GM12878 (cell line): ENCODE data around the gene ALAS1. TPM values are rescaled to one million over a fixed set of nuclear protein-coding genes. Genes with fewer than 3 reads are reported as not detected.

Experiments used
- ATAC-seq: fragments of 200-7000 bp; cut with Tn5 transposase; 3 replicates; pipeline ENCODE4 v1.9.1; 2020; ENCODE audit warnings: mild to moderate bottlenecking, moderate library complexity
- BruUV-seq: library from RNA; stranded (reverse); fragments of 400-500 nt; replicated peaks from 2 replicates; lab custom pipeline; 2021; lab: Mats Ljungman, UMichigan
- CTCF ChIA-PET: fragments of 300-600 bp; sonication (Branson Sonifier 250); formaldehyde crosslinking; extraction: SDS; loops from one replicate; lab custom pipeline; 2021; ENCODE audit warnings: inconsistent platforms; lab: Yijun Ruan, JAX
- POLR2A ChIA-PET: fragments of 350-600 bp; formaldehyde crosslinking; extraction: SDS; loops from one replicate; lab custom pipeline; 2021; ENCODE audit warnings: inconsistent platforms; lab: Charles Lee
- RAD21 ChIA-PET: fragments of 300-600 bp; sonication (Branson Sonifier 250); formaldehyde crosslinking; loops from one replicate; lab custom pipeline; 2023; ENCODE audit warnings: antibody characterized with exemption; ENCODE audit not compliant: unreplicated experiment; lab: Charles Lee
- SMC1A ChIA-PET: fragments of 300-600 bp; sonication (Branson Sonifier 250); formaldehyde crosslinking; loops from one replicate; lab custom pipeline; 2023; ENCODE audit not compliant: unreplicated experiment, uncharacterized antibody; lab: Charles Lee
- DNase-seq: peaks from one replicate; pipeline ENCODE4 v3.0.0-alpha.2; 2011; ENCODE audit warnings: low read depth, low spot score
- FAIRE-seq: peaks from 3 replicates; lab custom pipeline; 2011; peaks lifted over from hg19 to GRCh38; lab: Jason Lieb, UNC
- H2AFZ ChIP-seq: 2 replicates; pipeline ENCODE4 v1.6.0; 2011; ENCODE audit warnings: low read depth, low read length, control low read depth; ENCODE audit not compliant: control insufficient read depth
- H3K27ac ChIP-seq: 2 replicates; pipeline ENCODE4 v1.5.1; 2011; ENCODE audit warnings: control low read depth; ENCODE audit not compliant: control insufficient read depth, insufficient read depth
- H3K27me3 ChIP-seq, 2 experiments: replicated peaks in 1 of 2; 2 replicates each; pipeline versions ENCODE4 v1.6.0 to v1.6.1; 2011; ENCODE audit warnings: low read length in 1 of 2; ENCODE audit not compliant: control insufficient read depth in 2 of 2, insufficient read depth in 2 of 2
- H3K36me3 ChIP-seq, 2 experiments: 2 replicates each; pipeline ENCODE4 v1.5.1; 2011; ENCODE audit warnings: low read length in 1 of 2; ENCODE audit not compliant: control insufficient read depth in 2 of 2, insufficient read depth in 2 of 2
- H3K4me1 ChIP-seq: 2 replicates; pipeline ENCODE4 v1.6.1; 2011; ENCODE audit warnings: mild to moderate bottlenecking, low read length, moderate library complexity, mixed read lengths; ENCODE audit not compliant: control insufficient read depth, insufficient read depth
- H3K4me2 ChIP-seq: 2 replicates; pipeline ENCODE4 v1.6.0; 2011; ENCODE audit warnings: control low read depth; ENCODE audit not compliant: control insufficient read depth, insufficient read depth
- H3K4me3 ChIP-seq: fragments of 200-600 bp; sonication (generic); 2 replicates; pipeline ENCODE4 v1.5.1; 2016
- H3K79me2 ChIP-seq: 2 replicates; pipeline ENCODE4 v1.6.0; 2011; ENCODE audit warnings: low read length; ENCODE audit not compliant: control insufficient read depth, insufficient read depth
- H3K9ac ChIP-seq: 2 replicates; pipeline ENCODE4 v1.8.0; 2011; ENCODE audit warnings: low read length, control low read depth, mixed read lengths; ENCODE audit not compliant: control insufficient read depth, insufficient read depth
- H3K9me3 ChIP-seq: replicated peaks from 3 replicates; pipeline ENCODE4 v1.5.1; 2011; ENCODE audit warnings: mild to moderate bottlenecking, low read length; ENCODE audit not compliant: control insufficient read depth, insufficient read depth
- H4K20me1 ChIP-seq: 2 replicates; pipeline ENCODE4 v1.6.0; 2011; ENCODE audit not compliant: control insufficient read depth, insufficient read depth
- BACH1 ChIP-seq: fragments of 450-650 bp; IDR thresholded peaks from 2 replicates; pipeline ENCODE4 v1.6.1; 2017; ENCODE audit warnings: mild to moderate bottlenecking, borderline replicate concordance
- CHD2 ChIP-seq: IDR thresholded peaks from 2 replicates; pipeline ENCODE4 v1.6.1; 2011; ENCODE audit warnings: low read depth, low read length, improper control_type of control experiment, borderline replicate concordance
- DPF2 ChIP-seq: fragments of 450-650 bp; IDR thresholded peaks from 2 replicates; pipeline ENCODE4 v1.6.1; 2017; ENCODE audit warnings: mild to moderate bottlenecking
- EP300 ChIP-seq, 2 experiments: fragments of 150-350 bp in 1 of 2; IDR thresholded peaks; 2 replicates each; pipeline ENCODE4 v1.6.1; 2011 to 2012; ENCODE audit warnings: low read depth in 2 of 2, low read length in 2 of 2, borderline replicate concordance in 1 of 2, improper control_type of control experiment in 1 of 2, inconsistent platforms in 1 of 2; ENCODE audit not compliant: control insufficient read depth in 1 of 2
- IKZF1 ChIP-seq: fragments of 450-650 bp; conservative IDR thresholded peaks from 2 replicates; pipeline ENCODE4 v1.6.1; 2017; ENCODE audit warnings: antibody characterized with exemption, mild to moderate bottlenecking
- IKZF2 ChIP-seq, 2 experiments: fragments of 450-650 bp; IDR thresholded peaks; 2 replicates each; pipeline ENCODE4 v1.6.1; 2017; ENCODE audit warnings: mild to moderate bottlenecking in 2 of 2, moderate library complexity in 2 of 2
- KLF5 ChIP-seq: fragments of 450-650 bp; IDR thresholded peaks from 2 replicates; pipeline ENCODE4 v1.6.1; 2014; ENCODE audit warnings: mild to moderate bottlenecking; ENCODE audit not compliant: partially characterized antibody
- MEF2A ChIP-seq: IDR thresholded peaks from 2 replicates; pipeline ENCODE4 v1.6.1; 2011; ENCODE audit warnings: low read depth, mild to moderate bottlenecking, low read length, moderate library complexity; ENCODE audit not compliant: insufficient read depth
- MEF2B ChIP-seq: fragments of 450-650 bp; IDR thresholded peaks from 2 replicates; pipeline ENCODE4 v1.6.1; 2018; ENCODE audit warnings: mild to moderate bottlenecking, moderate library complexity; ENCODE audit not compliant: partially characterized antibody, poor library complexity, severe bottlenecking
- NFIC ChIP-seq: IDR thresholded peaks from 2 replicates; pipeline ENCODE4 v1.6.1; 2012; ENCODE audit warnings: low read depth, mild to moderate bottlenecking, inconsistent platforms, low read length, moderate library complexity
- RUNX3 ChIP-seq: IDR thresholded peaks from 2 replicates; pipeline ENCODE4 v1.6.1; 2012; ENCODE audit warnings: low read length, inconsistent platforms
- SREBF1 ChIP-seq: IDR thresholded peaks from 2 replicates; pipeline ENCODE4 v1.6.1; 2012; ENCODE audit warnings: mild to moderate bottlenecking, low read length
- TCF12 ChIP-seq: IDR thresholded peaks from 2 replicates; pipeline ENCODE4 v1.6.1; 2011; ENCODE audit warnings: low read depth, mild to moderate bottlenecking, low read length
- WRNIP1 ChIP-seq: IDR thresholded peaks from 2 replicates; pipeline ENCODE4 v1.6.1; 2011; ENCODE audit warnings: low read depth, low read length, improper control_type of control experiment, borderline replicate concordance
- ZNF207 ChIP-seq: fragments of 450-650 bp; IDR thresholded peaks from 2 replicates; pipeline ENCODE4 v1.6.1; 2014; ENCODE audit warnings: antibody characterized with exemption, mild to moderate bottlenecking, borderline replicate concordance
- ZNF217 ChIP-seq: fragments of 450-650 bp; IDR thresholded peaks from 2 replicates; pipeline ENCODE4 v1.6.1; 2017; ENCODE audit warnings: antibody characterized with exemption, mild to moderate bottlenecking
- ZZZ3 ChIP-seq: IDR thresholded peaks from 2 replicates; pipeline ENCODE4 v1.6.1; 2011; ENCODE audit warnings: low read depth; ENCODE audit not compliant: control insufficient read depth, insufficient read length
- WGBS: methylation state at CpG from one replicate; pipeline ENCODE4 v1.1.6; 2016; ENCODE audit warnings: low lambda C conversion rate; ENCODE audit not compliant: insufficient replicate concordance, insufficient coverage; ENCODE audit errors: missing lambda C conversion rate; 5-methylcytosine and 5-hydroxymethylcytosine counted together
- in situ Hi-C: fragments of 300-500 bp; cut with MboI; formaldehyde crosslinking; loops from 9 replicates; pipeline ENCODE4 v1.14.3; 2018; ENCODE audit warnings: mixed read lengths
- intact Hi-C: fragments of 100-400 bp; cut with micrococcal nuclease; formaldehyde crosslinking; loops from one replicate; pipeline ENCODE4 v1.14.2; 2022; ENCODE audit not compliant: unreplicated experiment
- polyA plus RNA-seq, 11 experiments: library from polyadenylated mRNA; depleted of rRNA in 4 of 11; unstranded in 6 of 11; stranded (reverse) in 5 of 11; fragments of >200 nt; fragmentation: Nextera tagmentation in 4 of 11; fragmentation: Illumina TruSeq in 1 of 11; extraction: Ambion mirVana in 4 of 11; extraction: Trizol in 1 of 11; gene quantifications; 1 replicate in 1 of 11; 2 replicates in 10 of 11; pipeline versions ENCODE4 v1.2.1 to v1.2.3, GENCODE V29; 2011 to 2016; ENCODE audit warnings: inconsistent platforms in 2 of 11, missing spikeins in 2 of 11, low read depth in 1 of 11
- total RNA-seq, 4 experiments: library from RNA; depleted of rRNA in 3 of 4; stranded (reverse); fragments of >200 nt in 3 of 4; fragmentation: Illumina TruSeq in 1 of 4; extraction: Trizol in 1 of 4; gene quantifications; 2 replicates each; pipeline versions ENCODE4 v1.2.1 to v1.2.3, GENCODE V29; 2013 to 2021
- TF ChIP-seq, protein P1 (sequence below): fragments of 450-650 bp; IDR thresholded peaks from 2 replicates; pipeline ENCODE4 v1.6.1; 2017; ENCODE audit warnings: low read depth, mild to moderate bottlenecking, moderate library complexity
- TF ChIP-seq, protein P2 (sequence below): IDR thresholded peaks from 2 replicates; pipeline ENCODE4 v1.6.1; 2012; ENCODE audit warnings: mild to moderate bottlenecking, low read depth, low read length

The ALAS1 gene
- total and polyA plus RNA-seq, 10 of the 15 experiments (the other 5 are each of a cell fraction or from before 2014, with no cell fraction given): 69.9 to 115 (median 94.1) TPM

DNA sequence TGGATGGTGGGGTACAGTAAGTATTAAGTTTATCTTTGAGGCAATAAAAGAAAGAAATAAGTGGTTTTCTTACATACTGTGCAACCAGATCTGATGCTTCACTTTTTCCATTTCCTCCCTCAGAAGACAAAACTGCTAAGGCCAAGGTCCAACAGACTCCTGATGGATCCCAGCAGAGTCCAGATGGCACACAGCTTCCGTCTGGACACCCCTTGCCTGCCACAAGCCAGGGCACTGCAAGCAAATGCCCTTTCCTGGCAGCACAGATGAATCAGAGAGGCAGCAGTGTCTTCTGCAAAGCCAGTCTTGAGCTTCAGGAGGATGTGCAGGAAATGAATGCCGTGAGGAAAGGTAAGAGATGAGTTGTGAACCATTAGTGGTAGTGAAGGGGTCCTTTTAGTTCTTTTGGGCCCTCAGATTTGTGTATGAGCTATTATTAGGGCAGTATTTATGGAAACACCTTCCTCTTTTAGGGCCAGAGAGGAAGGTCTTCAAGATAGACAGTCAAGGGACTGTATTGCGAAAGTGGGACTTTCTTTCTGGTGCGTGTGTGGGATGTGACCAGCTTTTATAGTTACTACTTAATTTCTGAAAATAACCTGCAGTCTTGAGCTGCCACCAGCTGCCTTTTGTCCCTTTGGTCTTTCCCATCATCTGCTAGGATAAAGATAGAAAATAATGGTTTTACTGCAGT is 4.6 kb downstream of the ALAS1 start:
- in situ Hi-C loops: no loop called here
- no peak for DNase-seq
- CTCF ChIA-PET: interaction anchor here (0.5 to 7.2 kb wide), 16 partner anchors 8 to 272 kb away, joined by 3 to 59 read pairs (median 5); partner anchors contain the start of genes POC1A, TLR9 and WDR82
- peak; percentile 34 for ATAC-seq
- Histone ChIP-seq H3K27ac (peak overlapping the region; percentile 62), H2AFZ (no peak overlapping the region), H3K4me2 (peak overlapping the region; percentile 76), H3K9me3 (no peaks in the 10 kb centered on the region), H4K20me1 (no peaks in the 10 kb centered on the region), H3K36me3 (peaks cover 4 to 28% of the 10 kb centered on the region in 2 experiments; a peak in 3 of 4 replicates), H3K9ac (peak overlapping the region; percentile 11), H3K27me3 (no peaks in the 10 kb centered on the region), H3K4me1 (peaks cover 27% of the 10 kb centered on the region), H3K79me2 (peaks cover 24% of the 10 kb centered on the region), H3K4me3 (peak overlapping the region; percentile 28; the same call in 1 of the 2 replicates)
- WGBS: 3% methylated on average over 4 of the region's 4 CpGs
- no peak for FAIRE-seq
- intact Hi-C loops: no loop called here
- RAD21 ChIA-PET: interaction anchor here (0.6 to 3.4 kb wide), 9 partner anchors 9 to 1616 kb away, joined by 3 to 22 read pairs (median 4); partner anchors contain the start of genes POC1A and TLR9
- BruUV-seq: no TSS peak
- SMC1A ChIA-PET: interaction anchor here (0.9 to 2.8 kb wide), 6 partner anchors 12 to 150 kb away, joined by 3 to 28 read pairs (median 4); partner anchors contain the start of gene TLR9
- POLR2A ChIA-PET: interaction anchor here (0.6 to 2.9 kb wide), 10 partner anchors 15 to 260 kb away, joined by 3 to 10 read pairs (median 4); partner anchors contain the start of genes DUSP7, POC1A and TLR9
- TF ChIP-seq, protein P1, sequence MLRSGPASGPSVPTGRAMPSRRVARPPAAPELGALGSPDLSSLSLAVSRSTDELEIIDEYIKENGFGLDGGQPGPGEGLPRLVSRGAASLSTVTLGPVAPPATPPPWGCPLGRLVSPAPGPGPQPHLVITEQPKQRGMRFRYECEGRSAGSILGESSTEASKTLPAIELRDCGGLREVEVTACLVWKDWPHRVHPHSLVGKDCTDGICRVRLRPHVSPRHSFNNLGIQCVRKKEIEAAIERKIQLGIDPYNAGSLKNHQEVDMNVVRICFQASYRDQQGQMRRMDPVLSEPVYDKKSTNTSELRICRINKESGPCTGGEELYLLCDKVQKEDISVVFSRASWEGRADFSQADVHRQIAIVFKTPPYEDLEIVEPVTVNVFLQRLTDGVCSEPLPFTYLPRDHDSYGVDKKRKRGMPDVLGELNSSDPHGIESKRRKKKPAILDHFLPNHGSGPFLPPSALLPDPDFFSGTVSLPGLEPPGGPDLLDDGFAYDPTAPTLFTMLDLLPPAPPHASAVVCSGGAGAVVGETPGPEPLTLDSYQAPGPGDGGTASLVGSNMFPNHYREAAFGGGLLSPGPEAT: peak; percentile 37; the same call in 1 of the 2 replicates
- no peak; the same call in 1 of the 2 replicates for TF ChIP-seq NFIC
- no peak for TF ChIP-seq ZZZ3
- TF ChIP-seq ZNF217: no peak
- no peak for TF ChIP-seq DPF2
- TF ChIP-seq TCF12: 0 out of 2 replicates have a peak, but pooled peaks have one; percentile 32
- no peak for TF ChIP-seq WRNIP1
- no peak for TF ChIP-seq SREBF1
- TF ChIP-seq RUNX3: peak; percentile 23; the same call in 1 of the 2 replicates
- TF ChIP-seq MEF2B: peak; percentile 80
- TF ChIP-seq BACH1: no peak
- peak; percentile 92; the same call in 1 of the 2 replicates for TF ChIP-seq MEF2A
- TF ChIP-seq ZNF207: no peak
- TF ChIP-seq IKZF2 (IDR thresholded peaks at IDR 0.05): peak; percentile 41 to 43; a peak in 1 of 4 replicates
- no peak for TF ChIP-seq KLF5
- peak; percentile 51 for TF ChIP-seq IKZF1
- TF ChIP-seq EP300 (IDR thresholded peaks at IDR 0.05; ENCODE audit: borderline replicate concordance in 1 of 2, control insufficient read depth in 1 of 2, low read depth in 2 of 2, low read length in 2 of 2): no peak
- TF ChIP-seq CHD2: no peak
- TF ChIP-seq, protein P2, sequence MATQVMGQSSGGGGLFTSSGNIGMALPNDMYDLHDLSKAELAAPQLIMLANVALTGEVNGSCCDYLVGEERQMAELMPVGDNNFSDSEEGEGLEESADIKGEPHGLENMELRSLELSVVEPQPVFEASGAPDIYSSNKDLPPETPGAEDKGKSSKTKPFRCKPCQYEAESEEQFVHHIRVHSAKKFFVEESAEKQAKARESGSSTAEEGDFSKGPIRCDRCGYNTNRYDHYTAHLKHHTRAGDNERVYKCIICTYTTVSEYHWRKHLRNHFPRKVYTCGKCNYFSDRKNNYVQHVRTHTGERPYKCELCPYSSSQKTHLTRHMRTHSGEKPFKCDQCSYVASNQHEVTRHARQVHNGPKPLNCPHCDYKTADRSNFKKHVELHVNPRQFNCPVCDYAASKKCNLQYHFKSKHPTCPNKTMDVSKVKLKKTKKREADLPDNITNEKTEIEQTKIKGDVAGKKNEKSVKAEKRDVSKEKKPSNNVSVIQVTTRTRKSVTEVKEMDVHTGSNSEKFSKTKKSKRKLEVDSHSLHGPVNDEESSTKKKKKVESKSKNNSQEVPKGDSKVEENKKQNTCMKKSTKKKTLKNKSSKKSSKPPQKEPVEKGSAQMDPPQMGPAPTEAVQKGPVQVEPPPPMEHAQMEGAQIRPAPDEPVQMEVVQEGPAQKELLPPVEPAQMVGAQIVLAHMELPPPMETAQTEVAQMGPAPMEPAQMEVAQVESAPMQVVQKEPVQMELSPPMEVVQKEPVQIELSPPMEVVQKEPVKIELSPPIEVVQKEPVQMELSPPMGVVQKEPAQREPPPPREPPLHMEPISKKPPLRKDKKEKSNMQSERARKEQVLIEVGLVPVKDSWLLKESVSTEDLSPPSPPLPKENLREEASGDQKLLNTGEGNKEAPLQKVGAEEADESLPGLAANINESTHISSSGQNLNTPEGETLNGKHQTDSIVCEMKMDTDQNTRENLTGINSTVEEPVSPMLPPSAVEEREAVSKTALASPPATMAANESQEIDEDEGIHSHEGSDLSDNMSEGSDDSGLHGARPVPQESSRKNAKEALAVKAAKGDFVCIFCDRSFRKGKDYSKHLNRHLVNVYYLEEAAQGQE: no peak
